Right atrium auricular region (tissue), 2 donors: Measurements from ENCODE around the gene CHST3. TPM values are rescaled to one million over a fixed set of nuclear protein-coding genes. Genes with fewer than 3 reads are reported as not detected.
A peak's percentile ranks its signal among the peaks of the same experiment; 100 is the strongest.
"Not testable (repeated sequence)": the region's sequence is repeated elsewhere in the genome, so short reads cannot be mapped to it uniquely, and the experiment has no call there.

Experiments
- DNase-seq: peaks from one replicate; pipeline ENCODE4 v3.0.0-alpha.2; 2019; ENCODE audit warnings: low spot score
- H3K27ac ChIP-seq, 2 donors: fragments of 200-600 bp; sonication (generic); 1 replicate in 1 of 2; 2 replicates in 1 of 2; pipeline ENCODE4 v1.5.1; 2016 to 2019
- H3K27me3 ChIP-seq, 2 donors: fragments of 200-600 bp; sonication (generic); one replicate each; pipeline versions ENCODE4 v1.5.1 to v1.6.0; 2017 to 2019
- H3K36me3 ChIP-seq: fragments of 200-600 bp; sonication (generic); one replicate; pipeline ENCODE4 v1.5.1; 2016
- H3K4me1 ChIP-seq, 2 donors: fragments of 200-600 bp; sonication (generic); one replicate each; pipeline versions ENCODE4 v1.5.1 to v1.6.0; 2017 to 2019
- H3K4me3 ChIP-seq, 2 donors: fragments of 200-600 bp; sonication (generic); 1 replicate in 1 of 2; 2 replicates in 1 of 2; pipeline ENCODE4 v1.5.1; 2017 to 2019; ENCODE audit warnings: mild to moderate bottlenecking in 1 of 2, moderate library complexity in 1 of 2
- H3K9me3 ChIP-seq, 2 donors: fragments of 200-600 bp; sonication (generic); one replicate each; pipeline ENCODE4 v1.5.1; 2019
- CTCF ChIP-seq, 2 donors: fragments of 200-600 bp; sonication (generic); IDR thresholded peaks; one replicate each; pipeline ENCODE4 v1.5.1; 2019; ENCODE audit warnings: antibody characterized with exemption in 2 of 2
- total RNA-seq, 2 donors: library from RNA; depleted of rRNA; stranded (reverse); fragments of >200 nt; gene quantifications; one replicate each; pipeline ENCODE4 v1.1.0, GENCODE V29; 2016

CHST3 gene
- total RNA-seq, 2 donors from 2014 or later: 21.3 to 45.4 TPM

DNA sequence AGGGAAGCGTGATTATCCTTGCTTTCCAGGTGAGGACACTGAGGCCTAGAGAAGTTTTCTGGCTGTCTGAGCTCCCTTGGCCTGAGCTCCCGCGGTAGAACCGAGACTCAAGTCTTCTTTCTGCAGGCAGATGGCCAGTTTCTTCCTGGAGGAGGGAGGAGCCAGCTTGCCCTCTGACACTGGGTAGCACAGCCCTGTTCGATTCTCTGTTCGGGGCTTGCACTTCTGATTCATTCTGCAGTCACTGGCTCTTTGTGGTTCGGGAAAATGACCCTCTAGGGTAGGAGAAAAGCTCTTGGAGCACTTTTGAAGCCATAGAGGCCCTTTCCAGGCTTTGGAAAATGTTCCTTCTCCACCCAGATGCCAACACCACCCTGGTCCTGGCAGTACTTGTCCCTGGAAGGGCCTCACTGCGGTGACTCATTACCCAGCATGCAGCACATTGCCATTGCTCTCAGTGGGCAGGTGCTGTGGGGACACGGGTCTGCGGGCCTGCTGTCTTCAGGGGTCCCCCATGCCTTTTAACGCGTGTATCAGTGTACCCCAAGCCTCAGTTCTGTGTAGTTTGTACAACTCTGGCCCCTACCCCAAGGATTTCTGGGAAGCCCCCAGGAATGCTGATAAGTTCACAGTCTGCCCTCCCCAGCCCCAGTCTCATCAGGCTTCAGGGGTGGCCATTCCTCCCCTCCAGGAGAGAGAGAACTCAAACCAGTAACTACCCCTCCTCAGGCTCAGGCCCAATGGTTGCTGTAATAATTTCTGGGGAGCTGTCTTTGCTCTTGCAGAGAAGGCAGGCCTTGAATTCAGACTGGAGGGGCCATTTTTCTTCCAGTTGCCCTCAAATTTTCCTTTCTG, 11.9 kb downstream of the CHST3 start:
- no peaks in the 10 kb centered on the region for H3K27me3 ChIP-seq
- H3K9me3 ChIP-seq: no peaks in the 10 kb centered on the region
- TF ChIP-seq CTCF (IDR thresholded peaks at IDR 0.05): no peak
- peaks cover 0 to 99% of the 10 kb centered on the region in 2 donors for H3K4me1 ChIP-seq
- no peak overlapping the region for H3K4me3 ChIP-seq
- DNase-seq: no peak
- H3K36me3 ChIP-seq: no peaks in the 10 kb centered on the region
- H3K27ac ChIP-seq: peak overlapping the region; percentile 80 to 83

GRCh38 chr10:71977614-71977903, 13.4 kb downstream of the CHST3 start:
- DNase-seq: not testable (repeated sequence)

DNA sequence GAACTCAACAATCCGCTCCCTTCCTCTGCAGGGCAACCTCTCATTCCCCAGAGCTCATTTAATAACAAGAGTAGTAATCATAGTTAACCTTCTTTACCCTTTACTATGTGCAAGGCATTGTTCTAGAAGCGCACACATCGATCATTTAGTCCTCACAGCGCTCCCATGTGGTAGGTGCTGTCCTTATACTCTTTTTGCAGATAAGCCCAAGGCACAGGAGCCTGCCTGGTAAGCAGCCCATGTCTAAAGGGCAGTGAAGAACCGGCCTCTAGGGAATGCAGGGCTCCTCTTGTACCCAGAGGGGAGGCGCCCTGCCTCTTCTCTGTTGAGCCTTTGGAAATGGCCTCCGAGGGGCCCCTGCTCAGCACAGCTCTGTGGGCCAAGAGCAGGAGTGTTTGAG, 14.3 kb downstream of the CHST3 start:
- H3K4me3 ChIP-seq: no peak overlapping the region
- H3K4me1 ChIP-seq: peaks cover 0 to 99% of the 10 kb centered on the region in 2 donors
- no peaks in the 10 kb centered on the region for H3K9me3 ChIP-seq
- H3K36me3 ChIP-seq: no peaks in the 10 kb centered on the region
- no peaks in the 10 kb centered on the region for H3K27me3 ChIP-seq
- no peak for DNase-seq
- peak overlapping the region; percentile 80 to 83 for H3K27ac ChIP-seq
- no peak for TF ChIP-seq CTCF (IDR thresholded peaks at IDR 0.05)

More at GRCh38 chr10:71977614-71977903, 13.4 kb downstream of the CHST3 start:
- H3K36me3 ChIP-seq, H3K9me3 ChIP-seq, H3K27me3 ChIP-seq, H3K4me3 ChIP-seq: not testable (repeated sequence)
- peak overlapping the region; percentile 80 to 83 for H3K27ac ChIP-seq
- H3K4me1 ChIP-seq: peaks cover 0 to 99% of the 10 kb centered on the region in 2 donors

DNA sequence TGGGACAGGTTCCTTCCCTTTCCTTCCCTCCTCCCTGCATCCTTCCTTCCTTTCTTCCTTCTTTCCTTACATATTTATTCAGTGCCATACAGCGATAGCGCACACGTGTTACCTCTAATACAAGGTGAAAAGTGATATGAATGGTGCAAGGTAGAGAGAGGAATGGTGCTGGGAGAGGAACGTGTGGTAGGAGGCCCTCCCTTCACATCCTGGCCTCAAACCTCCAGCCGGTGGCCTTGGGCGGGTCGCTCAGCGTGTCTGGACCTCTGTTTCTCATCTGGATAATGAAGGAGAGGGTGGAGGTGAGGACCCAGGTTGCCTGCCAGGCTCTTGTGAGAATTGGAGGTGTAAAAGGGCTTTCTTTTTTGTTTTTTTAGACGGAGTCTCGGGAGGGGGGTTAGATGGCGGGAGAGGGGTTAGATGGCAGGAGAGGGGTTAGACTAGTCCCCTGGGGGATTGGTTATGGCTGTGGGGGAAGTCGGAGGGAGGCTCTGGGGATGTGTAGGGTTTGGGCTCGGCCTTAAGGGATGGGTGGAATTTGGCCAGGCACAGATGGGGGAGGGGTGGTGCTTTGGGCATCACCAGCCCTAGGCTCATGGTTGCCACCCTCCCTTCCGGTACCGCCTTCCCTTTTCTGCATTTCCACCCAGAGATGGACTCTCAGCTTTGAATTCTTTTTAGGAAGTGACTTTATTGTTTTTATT, 14.9 kb downstream of the CHST3 start:
- no peak for TF ChIP-seq CTCF (IDR thresholded peaks at IDR 0.05)
- Histone ChIP-seq H3K36me3 (no peaks in the 10 kb centered on the region), H3K27ac (peak overlapping the region; percentile 80 to 83), H3K4me3 (no peak overlapping the region), H3K27me3 (no peaks in the 10 kb centered on the region), H3K4me1 (peaks cover 0 to 99% of the 10 kb centered on the region in 2 donors), H3K9me3 (no peaks in the 10 kb centered on the region)
- DNase-seq: no peak

DNA sequence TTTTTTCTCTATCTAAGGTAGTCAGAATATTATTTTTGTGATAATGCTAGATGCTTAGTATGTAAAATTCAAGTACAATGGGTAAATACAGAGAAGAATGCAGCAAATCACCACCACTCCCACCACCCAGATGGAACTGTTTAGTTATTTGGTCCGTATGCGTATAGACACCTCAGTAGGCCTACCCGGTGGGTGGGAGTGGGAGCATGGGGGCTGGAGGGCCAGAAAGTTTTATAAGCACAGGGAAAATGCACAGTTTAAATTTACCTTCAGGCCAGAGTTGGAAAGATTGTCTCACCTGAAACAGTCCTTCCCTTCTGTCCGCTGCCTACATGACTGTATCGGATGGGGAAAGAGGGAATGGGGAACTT, 15.5 kb downstream of the CHST3 start:
- Histone ChIP-seq H3K27ac (peak overlapping the region; percentile 80 to 83), H3K4me3 (no peak overlapping the region), H3K27me3 (no peaks in the 10 kb centered on the region), H3K36me3 (no peaks in the 10 kb centered on the region), H3K4me1 (peaks cover 0 to 99% of the 10 kb centered on the region in 2 donors), H3K9me3 (no peaks in the 10 kb centered on the region)
- TF ChIP-seq CTCF (IDR thresholded peaks at IDR 0.05): no peak
- no peak for DNase-seq

DNA sequence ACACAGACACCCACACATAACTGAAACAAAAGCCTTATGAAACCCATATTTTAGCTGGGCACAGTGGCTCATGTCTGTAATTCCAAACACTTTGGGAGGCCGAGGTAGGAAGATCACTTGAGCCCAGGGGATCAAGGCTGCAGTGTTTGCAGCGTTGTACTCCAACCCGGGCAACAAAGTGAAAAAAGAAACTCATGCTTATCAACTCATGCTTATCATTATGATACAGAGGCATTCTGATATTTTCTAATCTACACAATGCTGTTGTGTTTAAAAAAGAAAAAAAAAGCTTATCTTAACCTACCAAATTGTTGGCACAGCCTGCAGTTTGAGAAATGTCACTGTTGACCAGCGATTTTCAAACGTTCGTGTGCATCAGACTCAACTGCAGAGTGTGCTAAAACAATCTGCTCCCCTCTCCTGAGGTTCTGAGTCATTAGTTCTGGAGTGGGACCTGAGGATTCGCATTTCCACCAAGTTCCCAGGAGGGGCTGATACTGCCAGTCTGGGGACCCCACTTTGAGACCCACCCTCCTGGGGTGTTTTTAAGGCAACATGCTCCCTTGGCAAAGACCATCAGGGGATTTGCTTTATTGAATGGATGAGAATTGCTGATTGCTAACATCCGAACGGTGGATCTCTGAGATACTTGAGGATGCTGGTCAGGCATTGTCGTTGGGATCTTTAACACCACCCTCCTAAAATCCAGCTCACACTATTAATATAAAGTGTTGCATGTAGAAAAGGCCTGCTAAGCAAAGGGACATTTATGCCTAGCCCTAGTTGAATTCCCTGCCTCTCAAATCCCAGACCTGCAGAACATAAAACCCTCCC, 16.2 kb downstream of the CHST3 start:
- Histone ChIP-seq H3K27ac (peak overlapping the region; percentile 80 to 83), H3K4me1 (peaks cover 0 to 99% of the 10 kb centered on the region in 2 donors), H3K4me3 (no peak overlapping the region), H3K36me3 (no peaks in the 10 kb centered on the region), H3K27me3 (no peaks in the 10 kb centered on the region), H3K9me3 (no peaks in the 10 kb centered on the region)
- no peak for TF ChIP-seq CTCF (IDR thresholded peaks at IDR 0.05)
- DNase-seq: no peak
